GM12892 (cell line): ENCODE data around the gene BAIAP2.

ENCODE experiments used
- POLR2A ChIP-seq: IDR thresholded peaks from 2 replicates; pipeline ENCODE4 v1.6.1; 2011; ENCODE audit warnings: low read depth, low read length, control low read depth
- POLR2AphosphoS5 ChIP-seq: IDR thresholded peaks from 2 replicates; pipeline ENCODE4 v1.6.1; 2011; ENCODE audit warnings: low read depth, low read length, control low read depth
- TAF1 ChIP-seq: IDR thresholded peaks from 2 replicates; pipeline ENCODE4 v1.6.1; 2011; ENCODE audit warnings: low read depth, mild to moderate bottlenecking, control low read depth, low read length, borderline replicate concordance

DNA sequence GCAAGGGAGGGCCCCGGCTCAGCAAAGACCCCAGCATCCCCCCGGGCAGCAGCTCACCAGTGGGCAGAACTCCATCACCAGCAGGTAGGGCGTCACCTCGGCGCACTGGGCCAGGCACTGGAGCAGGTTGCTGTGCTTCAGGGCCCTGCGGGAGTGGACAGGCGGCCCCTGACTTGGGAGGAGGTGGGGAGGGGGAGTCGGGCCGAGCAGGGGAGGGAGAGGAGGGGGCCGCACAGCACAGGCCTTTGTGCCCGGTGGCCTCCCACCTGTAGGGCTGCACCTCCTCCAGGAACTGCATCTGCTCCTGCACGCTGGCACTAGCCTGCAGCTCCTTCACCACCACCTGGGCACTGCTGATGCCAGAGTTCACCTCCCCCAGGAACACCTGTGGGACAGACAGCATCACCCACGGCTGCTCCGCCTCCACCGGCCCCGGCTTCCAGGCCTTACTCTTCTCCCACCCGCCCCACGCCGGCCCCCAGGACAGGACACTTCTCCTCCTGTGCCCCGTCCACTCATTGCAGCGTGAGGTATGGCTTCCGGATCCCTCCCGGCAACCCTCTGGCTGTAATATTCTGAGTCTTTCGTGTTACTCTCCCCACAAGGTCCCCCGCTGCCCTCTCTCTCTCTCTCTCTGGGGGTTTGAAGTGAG lies 92.7 kb downstream of the BAIAP2 start:
- TF ChIP-seq POLR2A (no peak), POLR2AphosphoS5 (no peak), TAF1 (no peak)
